Non-pigmented ciliary epithelial cell (primary cell): ENCODE results near the gene HLA-C.
"Not testable (repeated sequence)": the region's sequence is repeated elsewhere in the genome, so short reads cannot be mapped to it uniquely, and the experiment has no call there.

Source experiments
- DNase-seq: peaks from one replicate; pipeline ENCODE4 v3.0.0-alpha.2; 2010; ENCODE audit warnings: low read depth

The HLA-C gene

DNA sequence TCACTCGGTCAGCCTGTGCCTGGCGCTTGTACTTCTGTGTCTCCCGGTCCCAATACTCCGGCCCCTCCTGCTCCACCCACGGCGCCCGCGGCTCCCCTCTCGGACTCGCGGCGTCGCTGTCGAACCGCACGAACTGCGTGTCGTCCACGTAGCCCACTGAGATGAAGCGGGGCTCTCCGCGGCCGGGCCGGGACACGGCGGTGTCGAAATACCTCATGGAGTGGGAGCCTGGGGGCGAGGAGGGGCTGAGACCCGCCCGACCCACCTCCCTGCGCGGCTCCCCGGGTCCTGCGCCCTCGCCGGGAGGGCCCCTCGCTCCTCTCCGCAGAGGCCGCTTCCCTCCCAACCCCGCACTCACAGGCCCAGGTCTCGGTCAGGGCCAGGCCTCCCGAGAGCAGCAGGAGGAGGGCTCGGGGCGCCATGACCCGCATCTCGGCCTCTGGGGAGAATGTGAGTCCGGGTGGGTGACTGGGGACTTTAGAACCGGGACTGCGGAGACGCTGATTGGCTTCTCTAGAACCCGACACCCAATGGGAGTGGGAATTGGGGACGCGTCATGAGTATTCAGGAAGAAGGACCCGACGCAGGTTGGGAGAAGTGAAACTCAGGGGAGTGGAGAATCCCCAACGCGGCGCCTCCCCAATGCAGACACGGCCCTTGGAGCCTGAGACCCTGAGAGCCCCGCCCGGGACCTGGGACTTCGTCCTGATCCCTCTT, at the start of gene HLA-C:
TSS of gene HLA-C (minus strand) at position 452 of the 717 bp plus-strand sequence. CDS start at position 431, 21 bp downstream.
- DNase-seq, result peak; percentile 82

DNA sequence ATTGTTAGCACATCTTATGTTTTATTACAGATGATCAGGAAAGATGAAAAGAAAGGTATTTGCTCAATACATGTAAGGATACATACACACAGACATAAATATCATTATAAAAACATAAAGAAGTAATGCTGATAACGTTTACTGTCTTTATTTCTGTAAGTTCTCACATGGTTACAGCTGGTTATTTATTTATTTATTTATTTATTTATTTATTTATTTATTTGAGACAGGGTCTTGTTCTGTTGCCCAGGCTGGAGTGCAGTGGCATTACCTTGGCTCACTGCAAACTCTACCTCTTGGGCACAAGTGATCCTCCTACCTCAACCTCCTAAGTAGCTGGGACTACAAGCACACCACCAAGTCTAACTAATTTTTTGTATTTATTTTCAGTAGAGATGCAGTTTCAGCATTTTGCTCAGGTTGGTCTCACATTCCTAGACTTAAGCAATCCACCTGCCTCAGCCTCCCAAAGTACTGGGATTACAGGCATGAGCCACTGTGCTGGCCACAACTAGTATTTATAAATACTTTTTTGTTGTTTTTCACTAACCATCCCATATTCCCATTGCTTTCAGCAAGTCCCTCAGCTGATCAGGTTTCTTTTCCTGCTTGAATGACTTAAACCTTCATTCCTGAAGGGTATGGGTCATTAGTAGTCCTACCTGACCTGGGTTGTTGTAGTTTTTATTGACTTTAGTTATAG, 49.3 kb upstream of the HLA-C start:
- DNase-seq, result no peak

DNA sequence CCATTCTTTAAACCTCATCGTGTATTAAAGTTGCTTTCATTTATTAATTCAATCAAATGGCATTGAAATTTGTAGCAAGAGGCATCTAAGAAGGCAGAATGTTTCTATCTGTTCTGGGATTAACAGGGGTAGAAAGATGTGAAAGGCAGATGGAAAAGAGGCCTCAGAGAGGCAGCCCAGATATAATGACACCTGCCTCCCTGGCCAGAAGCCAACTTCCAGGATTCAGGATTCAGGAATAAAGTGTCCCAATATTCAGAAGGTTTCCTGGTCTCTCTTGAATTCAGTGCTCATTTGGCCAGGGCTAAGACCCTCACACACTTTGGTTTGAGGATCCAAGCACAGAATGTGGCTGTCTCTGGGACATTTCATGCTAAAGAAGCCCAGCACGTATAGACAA, 45.1 kb upstream of the HLA-C start:
- no peak for DNase-seq

DNA sequence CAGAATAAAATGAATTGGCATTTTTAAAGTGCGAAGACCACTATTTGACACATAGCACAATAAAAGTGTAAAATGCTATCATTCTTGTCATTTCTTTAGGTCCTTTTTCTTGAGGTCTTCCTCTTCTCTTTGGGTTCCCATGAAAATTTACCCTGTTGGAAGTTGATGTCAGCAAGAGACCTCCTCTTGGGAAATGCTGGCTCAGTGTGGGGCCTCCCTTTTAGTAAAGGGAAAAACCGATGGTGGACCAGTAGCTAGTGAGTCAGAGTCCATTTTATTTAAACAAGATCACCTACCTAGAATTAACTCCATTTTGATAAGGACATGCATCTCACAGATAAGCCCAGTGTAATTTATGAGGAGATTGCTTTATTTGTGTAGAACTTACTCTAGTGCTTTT, 37.7 kb upstream of the HLA-C start:
- DNase-seq, result no peak

DNA sequence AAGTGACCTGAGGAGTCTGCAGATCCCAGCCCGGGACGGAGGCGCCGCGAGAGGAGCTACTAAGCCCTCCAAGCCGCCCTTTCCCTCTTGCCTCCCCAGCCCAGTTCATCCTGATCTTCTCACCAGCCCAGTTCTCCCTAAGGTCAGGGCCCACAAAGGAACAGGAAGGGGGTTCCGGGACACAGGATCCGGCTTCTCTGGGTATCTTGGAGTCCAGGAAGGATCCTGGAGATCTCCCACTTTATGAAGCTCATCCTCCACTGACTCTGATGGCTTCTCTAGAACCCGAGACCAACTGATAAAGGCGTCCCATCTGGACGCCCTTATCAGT, 36.9 kb upstream of the HLA-C start:
- DNase-seq, result no peak

DNA sequence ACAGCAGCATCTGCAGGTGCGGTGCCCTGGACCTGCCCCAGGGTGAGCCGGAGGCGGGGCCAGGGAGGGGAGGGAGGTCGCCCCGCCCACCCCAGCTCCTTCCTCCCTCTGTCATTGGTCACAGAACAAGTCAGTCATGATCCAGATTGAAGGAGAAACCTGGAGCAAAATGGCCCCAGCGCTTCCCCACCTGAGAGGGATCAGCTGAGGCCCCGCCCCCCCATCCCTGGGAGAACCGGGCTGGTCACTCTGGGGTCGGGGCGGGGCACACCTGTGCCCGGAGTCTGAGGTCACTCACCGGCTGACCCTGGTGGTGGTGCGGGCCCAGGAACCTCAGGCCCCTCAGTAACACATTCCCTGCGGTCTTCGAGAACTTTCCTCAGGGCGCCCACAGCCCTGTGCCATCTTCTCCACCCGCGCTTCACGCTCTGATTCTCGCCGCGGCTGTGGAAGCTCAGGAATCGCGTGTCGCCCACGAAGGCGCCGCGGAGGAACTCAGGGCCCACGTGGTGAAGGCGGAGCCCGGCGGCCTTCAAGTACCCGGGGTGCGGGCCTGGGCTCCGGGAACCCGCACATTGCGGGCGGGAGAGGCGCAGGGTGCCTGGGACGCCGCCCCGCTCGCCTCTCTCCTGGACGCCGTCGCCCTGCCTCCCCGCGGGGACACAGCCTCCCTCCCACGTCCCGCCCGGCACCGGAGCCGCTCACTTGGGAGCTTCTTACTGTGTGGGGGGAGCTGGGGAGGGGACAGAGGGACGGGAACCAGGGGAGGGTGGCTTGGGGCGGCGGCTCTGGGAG, 36.4 kb upstream of the HLA-C start:
- DNase-seq, result no peak

DNA sequence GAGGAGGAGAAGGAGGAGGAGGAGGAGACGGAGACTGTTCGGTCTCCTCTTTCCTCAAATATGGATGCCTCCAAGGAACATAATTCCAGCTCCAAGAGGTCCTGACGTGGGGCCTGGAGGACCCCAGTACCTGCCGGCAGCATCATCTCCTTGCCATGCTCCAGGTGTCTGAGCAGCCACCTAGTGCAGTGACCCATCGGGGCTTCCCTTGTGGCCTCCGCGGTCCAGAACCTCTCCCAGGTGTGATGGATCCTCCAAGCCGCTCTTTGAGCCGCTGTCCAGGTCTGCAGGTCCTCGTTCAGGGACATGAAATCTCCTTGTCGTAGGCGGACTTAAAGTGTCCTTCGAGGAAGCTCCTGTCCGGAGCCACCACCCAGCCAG, 35.8 kb upstream of the HLA-C start:
- no peak for DNase-seq

DNA sequence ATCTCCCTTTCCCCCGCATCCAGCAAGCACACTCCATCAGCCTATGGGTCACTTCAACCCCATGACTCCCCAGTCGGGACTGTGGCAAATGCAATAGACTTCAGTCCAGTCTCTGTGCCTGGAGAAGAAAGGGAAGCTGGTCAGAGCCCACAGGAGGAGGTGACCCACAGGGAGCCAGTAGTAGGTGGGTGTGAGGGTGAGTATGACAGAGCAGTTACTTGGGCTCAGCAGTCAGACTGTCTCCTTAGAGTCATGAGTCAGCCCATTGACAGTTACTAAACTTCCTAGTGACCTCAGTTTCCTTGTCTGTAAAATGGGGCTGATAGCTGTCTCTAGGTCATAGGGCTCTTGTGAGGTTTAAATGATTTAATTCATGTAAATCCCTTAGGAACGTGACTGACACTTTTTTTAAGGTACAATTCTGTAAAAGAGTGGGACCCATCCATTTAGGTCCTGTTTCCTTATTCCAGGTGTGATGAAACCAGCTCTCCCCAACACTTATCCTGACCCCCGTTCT, 33.9 kb upstream of the HLA-C start:
- no peak for DNase-seq

DNA sequence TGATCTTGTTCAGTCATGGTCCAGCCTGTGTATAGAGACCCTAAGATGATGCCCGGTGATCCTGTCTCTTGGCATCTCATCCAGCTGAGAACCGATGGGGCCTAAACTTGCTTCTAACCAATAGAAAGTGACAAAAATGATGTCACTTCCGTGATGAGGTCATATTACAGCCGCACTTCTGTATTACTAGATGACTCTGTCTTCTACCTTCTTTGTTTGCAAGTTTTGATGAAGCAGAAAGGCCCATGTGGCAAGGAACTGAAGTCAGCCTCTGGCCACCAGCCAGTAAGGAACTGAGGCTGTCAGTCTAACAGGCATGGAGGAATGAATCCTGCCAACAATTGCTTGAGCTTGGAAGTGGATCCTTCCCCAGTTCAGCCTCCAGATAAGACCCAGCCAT, 32.8 kb upstream of the HLA-C start:
- DNase-seq, result no peak

DNA sequence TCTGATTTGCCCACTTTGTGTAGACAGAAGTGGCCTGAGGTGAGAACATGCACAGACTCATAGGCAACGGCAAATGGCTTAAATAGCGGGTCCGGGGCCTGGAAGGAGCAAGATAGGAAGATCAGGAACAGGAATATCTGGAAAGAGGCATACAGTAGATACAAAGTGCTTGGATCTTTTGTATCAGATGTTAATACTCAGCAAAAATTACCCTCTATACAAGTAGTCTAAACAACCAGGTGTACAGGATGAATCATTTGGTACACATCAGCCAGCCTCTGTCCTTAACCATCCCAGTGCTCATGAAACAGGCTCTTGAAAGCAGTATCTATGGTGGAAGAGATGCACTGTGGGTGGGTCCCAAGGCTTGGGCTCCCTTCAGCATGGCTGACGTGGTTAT, 28.9 kb upstream of the HLA-C start:
- DNase-seq, result no peak

DNA sequence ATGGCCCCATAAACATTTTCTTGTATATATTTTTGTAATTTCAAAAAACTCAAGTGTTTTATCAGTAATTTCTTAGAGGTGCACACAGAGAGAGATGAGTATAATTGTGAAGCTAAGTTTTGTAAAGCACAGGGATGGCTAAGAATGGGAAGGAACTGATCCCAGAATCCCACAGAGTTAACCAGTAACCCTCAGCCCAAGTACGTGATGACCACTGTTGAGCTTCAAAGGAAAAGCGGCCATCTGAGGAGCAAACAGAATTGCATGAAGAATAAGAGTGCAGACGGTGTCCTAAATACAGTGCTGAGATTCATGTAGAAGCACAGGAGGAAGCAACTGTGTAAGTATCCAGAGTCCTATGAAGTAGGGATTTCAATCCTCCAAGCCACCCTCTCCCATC, 28.1 kb upstream of the HLA-C start:
- DNase-seq, result no peak

DNA sequence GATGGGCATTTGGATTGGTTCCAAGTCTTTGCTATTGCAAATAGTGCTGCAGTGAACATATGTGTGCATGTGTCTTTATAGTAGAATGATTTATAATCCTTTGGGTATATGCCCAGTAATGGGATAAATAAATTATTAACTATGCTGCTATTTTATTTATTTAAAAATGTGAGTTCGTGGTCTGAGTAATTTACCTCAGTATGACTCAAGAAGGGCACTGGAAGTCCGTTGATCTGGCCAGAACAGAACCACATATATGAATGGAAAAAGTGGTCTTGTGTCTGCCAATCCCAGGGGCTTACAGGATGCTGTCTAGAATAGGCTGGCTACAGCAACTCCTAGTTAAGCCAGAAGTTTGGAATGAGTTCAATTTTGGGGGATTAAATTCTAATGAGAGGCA, 27.6 kb upstream of the HLA-C start:
- no peak for DNase-seq

DNA sequence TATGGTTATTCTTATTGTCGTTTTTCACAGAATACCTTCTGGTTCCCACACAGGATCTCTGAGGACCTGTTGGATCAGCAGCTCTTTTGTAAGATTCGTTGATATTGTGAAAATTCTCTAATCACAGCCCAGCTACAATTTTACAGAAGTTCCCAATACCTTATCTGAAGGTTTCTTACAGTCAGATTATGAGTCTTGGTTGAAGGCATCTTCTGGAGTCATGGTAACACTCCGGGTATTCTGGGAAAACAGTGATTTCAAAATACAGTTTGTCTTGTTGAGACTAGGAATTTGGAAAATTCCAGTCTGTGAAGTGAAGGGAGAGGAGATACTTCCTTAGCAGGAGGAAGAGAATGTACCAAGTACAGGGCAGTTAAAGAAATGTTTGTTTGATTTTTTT, 22.2 kb upstream of the HLA-C start:
- no peak for DNase-seq

DNA sequence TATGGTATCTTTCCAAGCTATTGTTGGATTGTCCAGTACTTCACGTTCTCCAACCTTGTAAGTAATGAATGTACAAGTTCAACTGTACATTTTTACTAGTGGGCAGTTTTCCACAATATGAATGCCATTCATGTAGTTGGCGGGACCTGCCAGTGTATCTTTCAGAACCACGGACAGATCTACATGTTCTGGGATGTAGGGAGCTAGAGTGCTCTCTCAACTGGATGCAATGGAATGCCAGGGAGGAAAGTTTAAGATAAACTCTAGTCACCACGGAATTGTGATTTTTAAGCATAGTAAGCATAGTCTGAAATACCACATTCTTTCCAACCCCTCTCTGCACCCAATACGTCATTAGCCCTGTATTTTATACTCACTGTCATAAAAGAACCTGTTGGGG, 21.5 kb upstream of the HLA-C start:
- DNase-seq, result no peak

DNA sequence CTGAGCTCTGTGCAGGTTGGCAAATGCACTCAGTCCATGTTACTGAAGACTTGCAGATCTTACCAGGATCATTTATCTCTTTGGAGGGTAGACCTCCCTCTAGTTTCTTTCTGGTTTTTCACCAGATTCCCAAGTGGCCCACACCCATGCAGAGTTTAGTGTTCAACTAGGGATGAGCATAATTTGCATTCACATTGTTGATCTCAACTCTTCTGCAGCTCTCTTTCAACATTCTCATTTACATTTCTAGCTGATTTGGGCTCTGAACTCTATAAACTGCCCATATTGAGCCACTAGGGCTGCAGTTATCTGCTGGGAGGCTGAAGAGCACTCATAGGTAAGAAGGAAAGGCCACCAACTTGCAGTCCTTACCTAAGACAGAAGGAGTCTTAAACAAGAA, 17.9 kb upstream of the HLA-C start:
- no peak for DNase-seq

DNA sequence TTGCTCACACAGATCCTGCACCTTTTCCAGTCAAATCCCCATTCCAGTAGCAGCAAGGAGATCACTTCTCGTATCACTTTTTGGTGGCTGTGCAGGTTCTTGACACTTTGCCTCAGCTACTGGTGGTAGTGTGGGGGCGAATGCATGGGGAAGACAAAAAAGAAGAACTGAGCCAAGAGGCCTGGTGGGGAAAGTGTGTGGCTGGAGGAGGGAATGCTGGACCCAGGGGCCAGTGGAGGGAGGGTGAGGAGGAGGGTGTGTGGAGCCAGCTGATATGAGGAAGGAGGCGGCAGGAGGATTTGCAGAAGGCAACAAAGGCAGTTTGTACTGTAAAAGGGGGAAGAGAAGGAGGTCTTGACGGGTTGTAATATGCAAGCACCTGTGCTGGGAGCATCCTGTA, 15.7 kb upstream of the HLA-C start:
- no peak for DNase-seq

DNA sequence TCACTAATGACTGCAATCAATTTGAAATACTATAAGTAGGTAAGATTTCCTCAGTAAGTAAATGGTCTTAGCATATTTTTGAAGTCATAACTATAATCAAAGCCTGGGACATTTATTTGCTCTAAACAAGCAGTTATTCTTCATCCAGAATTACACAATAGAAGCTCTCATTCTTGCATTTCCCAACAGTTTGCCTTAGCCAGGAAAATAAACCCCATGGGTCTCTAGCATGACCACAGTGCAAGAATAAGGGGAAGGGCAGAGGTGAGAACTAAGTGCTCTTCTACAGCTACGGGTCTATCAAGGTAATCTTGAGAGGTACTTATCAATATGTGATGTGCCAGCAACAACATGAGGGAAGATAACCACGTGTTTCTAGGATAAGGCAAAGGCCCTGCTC, 14.1 kb upstream of the HLA-C start:
- DNase-seq, result no peak

DNA sequence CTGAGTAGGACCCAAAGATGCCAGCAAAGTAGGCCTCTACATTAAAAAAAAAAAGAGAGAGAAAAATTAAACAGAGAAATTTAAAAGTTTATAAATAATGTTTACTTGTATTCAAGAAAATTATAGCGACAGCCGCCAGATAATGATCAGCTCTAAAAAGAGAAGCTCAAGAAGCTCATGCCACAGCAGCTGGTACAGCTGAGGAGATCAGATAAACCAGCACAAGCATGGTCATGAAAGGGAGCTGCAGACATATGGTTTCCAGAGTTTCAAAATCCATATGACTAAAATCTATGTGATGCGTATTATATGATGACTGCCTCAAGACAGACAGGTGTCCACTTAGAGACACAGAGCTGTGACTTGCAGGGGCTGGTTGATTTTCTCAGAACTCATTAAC, 13.6 kb upstream of the HLA-C start:
- DNase-seq, result no peak

DNA sequence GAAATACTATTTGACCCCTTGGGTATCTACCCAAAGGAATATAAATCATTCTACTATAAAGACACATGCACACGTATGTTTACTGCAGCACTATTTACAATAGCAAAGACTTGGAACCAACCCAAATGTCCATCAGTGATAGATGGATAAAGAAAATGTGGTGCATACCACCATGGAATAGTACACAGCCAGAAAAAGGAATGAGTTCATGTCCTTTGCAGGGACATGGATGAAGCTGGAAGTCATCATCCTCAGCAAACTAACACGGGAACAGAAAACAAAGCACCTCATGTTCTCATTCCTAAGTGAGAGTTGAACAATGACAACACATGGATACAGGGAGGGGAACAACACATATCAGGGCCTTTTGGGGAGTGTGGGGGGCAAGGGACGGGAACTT, 7.8 kb upstream of the HLA-C start:
- not testable (repeated sequence) for DNase-seq

DNA sequence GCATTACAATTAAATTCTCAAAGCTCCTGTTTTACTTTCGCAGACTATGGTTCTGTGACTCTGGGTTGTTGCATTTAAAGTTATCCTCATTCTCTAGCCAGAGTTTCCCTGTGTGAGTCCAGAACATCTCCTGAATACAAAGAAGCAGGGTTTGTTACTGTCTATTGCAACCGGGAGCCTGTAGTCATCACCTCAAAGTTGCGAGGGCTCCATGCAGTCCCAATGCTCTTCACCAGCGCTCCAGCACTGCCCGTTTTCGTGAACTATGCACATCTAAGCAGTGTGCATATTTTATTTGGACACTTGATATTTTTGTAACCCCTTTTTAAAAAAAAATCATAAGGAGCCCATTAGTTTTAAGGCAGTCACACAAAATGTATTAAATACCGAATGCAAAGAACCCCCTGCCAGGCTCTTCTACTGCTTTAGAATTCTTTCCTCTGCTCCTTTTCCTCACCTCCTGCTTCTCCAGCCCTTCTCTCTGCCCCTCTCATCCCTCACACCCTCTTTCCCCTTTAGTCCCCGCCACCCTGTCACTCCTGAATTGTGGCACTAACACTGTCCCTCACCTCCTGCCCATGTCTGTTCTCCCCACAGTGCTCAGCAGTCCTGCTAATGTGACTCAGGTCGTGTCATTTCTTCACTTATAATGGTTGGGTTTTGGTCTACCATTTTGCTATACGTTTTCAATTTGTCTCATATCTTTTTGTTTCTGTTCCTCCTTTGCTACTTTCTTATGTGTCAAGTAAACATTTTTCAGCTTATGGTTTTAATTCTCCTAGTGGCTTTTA, 1.1 kb upstream of the HLA-C start:
- no peak for DNase-seq

DNA sequence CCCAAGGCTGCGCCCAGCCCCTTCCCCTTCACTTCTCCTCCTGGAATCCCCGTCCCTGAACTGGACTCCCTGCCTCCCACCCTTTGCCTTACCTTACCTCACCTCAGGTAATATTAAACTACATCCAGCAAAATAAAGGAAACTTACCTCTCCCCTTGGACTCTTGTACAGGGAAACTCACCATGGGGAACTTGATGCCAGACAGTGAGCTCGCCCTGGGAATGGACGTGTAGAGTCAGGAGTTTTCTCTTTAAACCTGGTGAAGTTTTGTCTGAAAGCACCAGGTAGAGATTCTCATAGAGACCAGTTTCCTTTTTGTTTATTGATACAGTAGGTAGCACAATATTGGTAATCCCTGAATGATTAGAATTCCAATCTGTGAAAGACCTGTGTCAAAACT, 544 bp upstream of the HLA-C start:
- no peak for DNase-seq
